H9 (cell line): ENCODE data around the gene CYBRD1. TPM values are rescaled to one million over a fixed set of nuclear protein-coding genes. Genes with fewer than 3 reads are reported as not detected.

Experiments used
- DNase-seq: peaks from one replicate; pipeline ENCODE4 v3.0.0-alpha.2; 2017
- H2AFZ ChIP-seq: one replicate; pipeline ENCODE4 v1.6.1; 2013; ENCODE audit warnings: mild to moderate bottlenecking, low read length, control low read depth, moderate library complexity
- H2AK5ac ChIP-seq: 2 replicates; pipeline ENCODE4 v1.6.1; 2013; ENCODE audit warnings: low read length, control low read depth, mixed read lengths; ENCODE audit not compliant: insufficient read length
- H2BK120ac ChIP-seq: one replicate; pipeline ENCODE4 v1.6.1; 2013; ENCODE audit warnings: low read depth, mild to moderate bottlenecking, low read length, control low read depth, inconsistent platforms; ENCODE audit not compliant: poor library complexity, severe bottlenecking
- H2BK12ac ChIP-seq: 2 replicates; pipeline ENCODE4 v1.6.1; 2013; ENCODE audit warnings: low read length, control low read depth, mixed read lengths, low read depth; ENCODE audit not compliant: insufficient read length
- H2BK15ac ChIP-seq: 2 replicates; pipeline ENCODE4 v1.6.1; 2013; ENCODE audit warnings: low read depth, low read length, control low read depth
- H2BK20ac ChIP-seq: one replicate; pipeline ENCODE4 v1.6.1; 2013; ENCODE audit warnings: low read depth, mild to moderate bottlenecking, low read length, control low read depth, inconsistent platforms; ENCODE audit not compliant: poor library complexity, severe bottlenecking
- H2BK5ac ChIP-seq: 2 replicates; pipeline ENCODE4 v1.6.1; 2013; ENCODE audit warnings: low read length, control low read depth, mixed read lengths; ENCODE audit not compliant: insufficient read length
- H3K14ac ChIP-seq: 2 replicates; pipeline ENCODE4 v1.6.1; 2013; ENCODE audit warnings: low read length, control low read depth; ENCODE audit not compliant: insufficient read depth
- H3K18ac ChIP-seq: 2 replicates; pipeline ENCODE4 v1.6.1; 2013; ENCODE audit warnings: low read depth, mild to moderate bottlenecking, mixed read lengths, low read length, control low read depth; ENCODE audit not compliant: insufficient read length
- H3K23ac ChIP-seq: 2 replicates; pipeline ENCODE4 v1.6.1; 2013; ENCODE audit warnings: low read length, control low read depth, mixed read lengths, low read depth; ENCODE audit not compliant: insufficient read length
- H3K23me2 ChIP-seq: 2 replicates; pipeline ENCODE4 v1.6.1; 2013; ENCODE audit warnings: low read depth, mild to moderate bottlenecking, mixed read lengths, low read length, control low read depth; ENCODE audit not compliant: insufficient read length, poor library complexity, severe bottlenecking
- H3K27ac ChIP-seq: 2 replicates; pipeline ENCODE4 v1.5.1; 2013; ENCODE audit warnings: low read length, control low read depth, mixed read lengths, low read depth; ENCODE audit not compliant: insufficient read length
- H3K27me3 ChIP-seq: 2 replicates; pipeline ENCODE4 v1.6.1; 2013; ENCODE audit warnings: low read length, control low read depth, inconsistent platforms; ENCODE audit not compliant: insufficient read depth
- H3K4ac ChIP-seq: 2 replicates; pipeline ENCODE4 v1.6.1; 2013; ENCODE audit warnings: low read depth, mild to moderate bottlenecking, control low read depth, inconsistent platforms, low read length, moderate library complexity
- H3K4me1 ChIP-seq: 2 replicates; pipeline ENCODE4 v1.6.1; 2013; ENCODE audit warnings: low read length, control low read depth, inconsistent platforms; ENCODE audit not compliant: insufficient read depth
- H3K4me2 ChIP-seq: 2 replicates; pipeline ENCODE4 v1.6.1; 2013; ENCODE audit warnings: low read length, control low read depth, mixed read lengths; ENCODE audit not compliant: insufficient read length, insufficient read depth
- H3K56ac ChIP-seq: 2 replicates; pipeline ENCODE4 v1.6.1; 2013; ENCODE audit warnings: low read depth, mild to moderate bottlenecking, mixed read lengths, low read length, control low read depth; ENCODE audit not compliant: insufficient read length
- H3K79me1 ChIP-seq: 2 replicates; pipeline ENCODE4 v1.6.1; 2013; ENCODE audit warnings: low read depth, mild to moderate bottlenecking, moderate library complexity, low read length, control low read depth, inconsistent platforms; ENCODE audit not compliant: insufficient read depth, poor library complexity, severe bottlenecking
- H3K79me2 ChIP-seq: 2 replicates; pipeline ENCODE4 v1.6.1; 2013; ENCODE audit warnings: low read length, control low read depth, inconsistent platforms; ENCODE audit not compliant: insufficient read depth
- H3K9ac ChIP-seq: 2 replicates; pipeline ENCODE4 v1.6.1; 2013; ENCODE audit warnings: low read length, control low read depth, mixed read lengths; ENCODE audit not compliant: insufficient read length; ENCODE audit errors: extremely low read depth
- H3K9me3 ChIP-seq: one replicate; pipeline ENCODE4 v1.6.1; 2013; ENCODE audit warnings: low read depth, low read length, inconsistent platforms; ENCODE audit not compliant: control insufficient read depth
- H3T11ph ChIP-seq: one replicate; pipeline ENCODE4 v1.6.1; 2013; ENCODE audit warnings: mild to moderate bottlenecking, low read length, control low read depth, inconsistent platforms
- H4K20me1 ChIP-seq: one replicate; pipeline ENCODE4 v1.6.1; 2013; ENCODE audit not compliant: control insufficient read depth, insufficient read length, insufficient read depth
- H4K5ac ChIP-seq: 2 replicates; pipeline ENCODE4 v1.6.1; 2013; ENCODE audit warnings: low read depth, mild to moderate bottlenecking, mixed read lengths, low read length, control low read depth; ENCODE audit not compliant: insufficient read length
- H4K8ac ChIP-seq: replicated peaks from 2 replicates; pipeline ENCODE4 v1.6.1; 2013; ENCODE audit warnings: low read length, control low read depth, mixed read lengths, low read depth; ENCODE audit not compliant: insufficient read length
- H4K91ac ChIP-seq: 2 replicates; pipeline ENCODE4 v1.6.1; 2013; ENCODE audit warnings: low read depth, mild to moderate bottlenecking, moderate library complexity, mixed read lengths, low read length, control low read depth; ENCODE audit not compliant: insufficient read length
- H3K27ac Mint-ChIP-seq, 3 experiments: 2 replicates in 2 of 3; 3 replicates in 1 of 3; pipeline ENCODE4 v1.8.0; 2020 to 2021; ENCODE audit warnings: mixed read lengths in 3 of 3, mild to moderate bottlenecking in 1 of 3, moderate library complexity in 1 of 3
- H3K27me3 Mint-ChIP-seq: 2 replicates; pipeline ENCODE4 v1.8.0; 2021; ENCODE audit warnings: low read depth, mild to moderate bottlenecking, moderate library complexity, mixed read lengths
- H3K36me3 Mint-ChIP-seq, 3 experiments: 2 replicates in 2 of 3; 3 replicates in 1 of 3; pipeline ENCODE4 v1.8.0; 2020 to 2021; ENCODE audit warnings: low read depth in 3 of 3, mixed read lengths in 3 of 3; ENCODE audit not compliant: insufficient read depth in 1 of 3
- H3K4me1 Mint-ChIP-seq, 2 experiments: 2 replicates each; pipeline ENCODE4 v1.8.0; 2020; ENCODE audit warnings: mixed read lengths in 2 of 2
- H3K4me3 Mint-ChIP-seq, 2 experiments: 2 replicates in 1 of 2; 3 replicates in 1 of 2; pipeline ENCODE4 v1.8.0; 2020 to 2021; ENCODE audit warnings: mild to moderate bottlenecking in 2 of 2, mixed read lengths in 2 of 2, moderate library complexity in 1 of 2
- H3K9me3 Mint-ChIP-seq, 2 experiments: 2 replicates in 1 of 2; 3 replicates in 1 of 2; pipeline ENCODE4 v1.8.0; 2020; ENCODE audit warnings: mild to moderate bottlenecking in 2 of 2, mixed read lengths in 2 of 2, moderate library complexity in 1 of 2
- WGBS: extraction: QIAGEN DNeasy Blood & Tissue Kit; methylation state at CpG from one replicate; pipeline ENCODE4 v1.1.7; 2013; ENCODE audit warnings: missing lambda C conversion rate, low lambda C conversion rate, mixed read lengths; ENCODE audit not compliant: insufficient read length; ENCODE audit errors: extremely low coverage; 5-methylcytosine and 5-hydroxymethylcytosine counted together
- total RNA-seq: library from RNA; stranded (reverse); gene quantifications from 2 replicates; pipeline ENCODE4 v1.2.1, GENCODE V29; 2021
- TF ChIP-seq, protein P1 (sequence below): fragments of 200-600 bp; sonication (generic); conservative IDR thresholded peaks from 3 replicates; pipeline ENCODE4 v1.8.0; 2021; ENCODE audit warnings: antibody characterized with exemption, mild to moderate bottlenecking

CYBRD1 gene
- total RNA-seq, 1 experiment from 2014 or later, result 3.6 TPM

DNA sequence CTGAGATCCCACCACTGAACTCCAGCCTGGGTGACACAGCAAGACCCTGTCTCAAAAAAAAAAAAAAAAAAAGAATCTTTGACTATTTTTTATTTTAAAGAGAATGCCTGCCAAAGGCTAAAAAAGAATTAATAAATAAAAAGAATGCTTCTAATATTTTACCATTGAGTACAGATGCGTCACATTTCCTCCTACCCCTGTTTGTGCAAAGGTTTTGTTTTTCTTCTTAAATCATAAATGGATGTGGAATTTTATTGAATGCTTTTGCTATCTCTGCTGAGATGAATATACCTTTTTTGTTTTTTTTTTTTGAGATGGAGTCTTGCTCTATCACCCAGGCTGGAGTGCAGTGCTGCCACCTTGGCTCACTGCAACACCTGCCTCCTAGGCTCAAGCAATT is 22.8 kb downstream of the CYBRD1 start:
- Histone ChIP-seq H3K9ac (no peak overlapping the region), H3K9me3 (no peaks in the 10 kb centered on the region), H2BK15ac (no peak overlapping the region), H3K4me2 (no peak overlapping the region), H2AFZ (no peak overlapping the region), H2BK12ac (no peak overlapping the region), H4K8ac (no peak overlapping the region), H3K14ac (no peak overlapping the region), H3K27ac (no peak overlapping the region), H3K4me1 (no peaks in the 10 kb centered on the region), H3K79me1 (no peaks in the 10 kb centered on the region), H3K23ac (no peak overlapping the region), H4K20me1 (no peaks in the 10 kb centered on the region), H3K56ac (no peak overlapping the region), H2AK5ac (no peak overlapping the region), H2BK5ac (no peak overlapping the region), H3K79me2 (no peaks in the 10 kb centered on the region), H4K5ac (no peak overlapping the region), H2BK20ac (no peak overlapping the region), H3K23me2 (no peaks in the 10 kb centered on the region), H3K18ac (no peak overlapping the region), H3T11ph (no peak overlapping the region), H4K91ac (no peak overlapping the region), H3K4ac (no peak overlapping the region), H2BK120ac (no peak overlapping the region), H3K27me3 (no peaks in the 10 kb centered on the region)
- peaks cover 0 to 3% (median 0%) of the 10 kb centered on the region in 3 experiments; a peak in 1 of 7 replicates for H3K36me3 Mint-ChIP-seq
- H3K27me3 Mint-ChIP-seq, result no peaks in the 10 kb centered on the region
- H3K9me3 Mint-ChIP-seq, result no peaks in the 10 kb centered on the region
- WGBS, result no CpG with 5 or more reads among the region's 1 CpG
- DNase-seq, result no peak
- no peak overlapping the region for H3K4me3 Mint-ChIP-seq
- H3K27ac Mint-ChIP-seq, result no peak overlapping the region
- TF ChIP-seq, protein P1, sequence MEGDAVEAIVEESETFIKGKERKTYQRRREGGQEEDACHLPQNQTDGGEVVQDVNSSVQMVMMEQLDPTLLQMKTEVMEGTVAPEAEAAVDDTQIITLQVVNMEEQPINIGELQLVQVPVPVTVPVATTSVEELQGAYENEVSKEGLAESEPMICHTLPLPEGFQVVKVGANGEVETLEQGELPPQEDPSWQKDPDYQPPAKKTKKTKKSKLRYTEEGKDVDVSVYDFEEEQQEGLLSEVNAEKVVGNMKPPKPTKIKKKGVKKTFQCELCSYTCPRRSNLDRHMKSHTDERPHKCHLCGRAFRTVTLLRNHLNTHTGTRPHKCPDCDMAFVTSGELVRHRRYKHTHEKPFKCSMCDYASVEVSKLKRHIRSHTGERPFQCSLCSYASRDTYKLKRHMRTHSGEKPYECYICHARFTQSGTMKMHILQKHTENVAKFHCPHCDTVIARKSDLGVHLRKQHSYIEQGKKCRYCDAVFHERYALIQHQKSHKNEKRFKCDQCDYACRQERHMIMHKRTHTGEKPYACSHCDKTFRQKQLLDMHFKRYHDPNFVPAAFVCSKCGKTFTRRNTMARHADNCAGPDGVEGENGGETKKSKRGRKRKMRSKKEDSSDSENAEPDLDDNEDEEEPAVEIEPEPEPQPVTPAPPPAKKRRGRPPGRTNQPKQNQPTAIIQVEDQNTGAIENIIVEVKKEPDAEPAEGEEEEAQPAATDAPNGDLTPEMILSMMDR, result no peak
- no peaks in the 10 kb centered on the region for H3K4me1 Mint-ChIP-seq
